ENCODE data around the gene MTURN. TPM values are rescaled to one million over a fixed set of nuclear protein-coding genes. Genes with fewer than 3 reads are reported as not detected.

MTURN gene
- total and polyA plus RNA-seq, 9 of the 15 experiments (the other 6 are each of a cell fraction or from before 2014, with no cell fraction given) = 0.94 to 14.8 (median 6.4) TPM

Small RNAs within 50 kb of the gene (small RNA-seq; reads per million reads assigned to genes)
- gene RPS27P16 = not detected

Other genes starting within 250 kb of the MTURN start
- 0.16 and 1.4 TPM in 2 replicates for gene SCRN1, start 145.2 kb upstream of the MTURN start, total RNA-seq (2014; rRNA removed)
- 0.15 and 0.19 TPM in 2 replicates for gene SCRN1, start 145.2 kb upstream of the MTURN start, total RNA-seq (2014; rRNA removed; fragmentation: Illumina TruSeq; extraction: Trizol)
- gene SCRN1, start 145.2 kb upstream of the MTURN start, total RNA-seq (2015; rRNA removed; fragmentation: Illumina TruSeq; extraction: Trizol) = 0.18 and 0.34 TPM in 2 replicates
- gene SCRN1, start 145.2 kb upstream of the MTURN start, total RNA-seq (2021) = 0.33 and 0.49 TPM in 2 replicates
- gene SCRN1, start 145.2 kb upstream of the MTURN start, polyA plus RNA-seq (2011; rRNA removed) = 0.15 and 0.60 TPM in 2 replicates
- gene SCRN1, start 145.2 kb upstream of the MTURN start, polyA plus RNA-seq (2014; fragmentation: Illumina TruSeq; extraction: Trizol) = 0.13 and 0.24 TPM in 2 replicates
- under 1 TPM; 0.20 to 0.34 TPM for gene SCRN1, start 145.2 kb upstream of the MTURN start, polyA plus RNA-seq (2014; fragmentation: Nextera tagmentation; extraction: Ambion mirVana)
- 0.09 and 0.20 TPM in 2 replicates for gene SCRN1, start 145.2 kb upstream of the MTURN start, polyA plus RNA-seq (2014; rRNA removed)
- gene FKBP14, start 108.3 kb upstream of the MTURN start, total RNA-seq (2014; rRNA removed) = 5.3 and 9.2 TPM in 2 replicates
- 27.9 and 33.3 TPM in 2 replicates for gene FKBP14, start 108.3 kb upstream of the MTURN start, total RNA-seq (2014; rRNA removed; fragmentation: Illumina TruSeq; extraction: Trizol)
- 17.6 and 19.1 TPM in 2 replicates for gene FKBP14, start 108.3 kb upstream of the MTURN start, total RNA-seq (2015; rRNA removed; fragmentation: Illumina TruSeq; extraction: Trizol)
- 13.4 and 15.3 TPM in 2 replicates for gene FKBP14, start 108.3 kb upstream of the MTURN start, total RNA-seq (2021)
- 23.1 and 26.9 TPM in 2 replicates for gene FKBP14, start 108.3 kb upstream of the MTURN start, polyA plus RNA-seq (2011; rRNA removed)
- 14.9 and 20.5 TPM in 2 replicates for gene FKBP14, start 108.3 kb upstream of the MTURN start, polyA plus RNA-seq (2014; fragmentation: Illumina TruSeq; extraction: Trizol)
- gene FKBP14, start 108.3 kb upstream of the MTURN start, polyA plus RNA-seq (2014; fragmentation: Nextera tagmentation; extraction: Ambion mirVana) = 10 to 100 TPM; 10.3 to 12.4 TPM
- 14.3 and 15.3 TPM in 2 replicates for gene FKBP14, start 108.3 kb upstream of the MTURN start, polyA plus RNA-seq (2014; rRNA removed)
- 9.5 and 10.0 TPM in 2 replicates for gene PLEKHA8, start 106.6 kb upstream of the MTURN start, total RNA-seq (2014; rRNA removed)
- 14.5 and 16.0 TPM in 2 replicates for gene PLEKHA8, start 106.6 kb upstream of the MTURN start, total RNA-seq (2014; rRNA removed; fragmentation: Illumina TruSeq; extraction: Trizol)
- 12.0 and 12.8 TPM in 2 replicates for gene PLEKHA8, start 106.6 kb upstream of the MTURN start, total RNA-seq (2015; rRNA removed; fragmentation: Illumina TruSeq; extraction: Trizol)
- 14.6 and 16.3 TPM in 2 replicates for gene PLEKHA8, start 106.6 kb upstream of the MTURN start, total RNA-seq (2021)
- gene PLEKHA8, start 106.6 kb upstream of the MTURN start, polyA plus RNA-seq (2011; rRNA removed) = 12.4 and 15.1 TPM in 2 replicates
- 10.3 and 11.8 TPM in 2 replicates for gene PLEKHA8, start 106.6 kb upstream of the MTURN start, polyA plus RNA-seq (2014; fragmentation: Illumina TruSeq; extraction: Trizol)
- gene PLEKHA8, start 106.6 kb upstream of the MTURN start, polyA plus RNA-seq (2014; fragmentation: Nextera tagmentation; extraction: Ambion mirVana) = 1 to 10 TPM; 3.2 to 3.9 TPM
- 6.0 and 7.8 TPM in 2 replicates for gene PLEKHA8, start 106.6 kb upstream of the MTURN start, polyA plus RNA-seq (2014; rRNA removed)
- 13.9 and 18.1 TPM in 2 replicates for gene ZNRF2, start 149.6 kb downstream of the MTURN start, total RNA-seq (2014; rRNA removed)
- gene ZNRF2, start 149.6 kb downstream of the MTURN start, total RNA-seq (2014; rRNA removed; fragmentation: Illumina TruSeq; extraction: Trizol) = 6.8 and 8.1 TPM in 2 replicates
- 5.2 and 5.9 TPM in 2 replicates for gene ZNRF2, start 149.6 kb downstream of the MTURN start, total RNA-seq (2015; rRNA removed; fragmentation: Illumina TruSeq; extraction: Trizol)
- gene ZNRF2, start 149.6 kb downstream of the MTURN start, total RNA-seq (2021) = 8.3 and 9.4 TPM in 2 replicates
- gene ZNRF2, start 149.6 kb downstream of the MTURN start, polyA plus RNA-seq (2011; rRNA removed) = 4.1 and 5.5 TPM in 2 replicates
- gene ZNRF2, start 149.6 kb downstream of the MTURN start, polyA plus RNA-seq (2014; fragmentation: Illumina TruSeq; extraction: Trizol) = 4.7 and 5.5 TPM in 2 replicates
- 1 to 10 TPM; 1.1 to 1.2 TPM for gene ZNRF2, start 149.6 kb downstream of the MTURN start, polyA plus RNA-seq (2014; fragmentation: Nextera tagmentation; extraction: Ambion mirVana)
- 4.7 and 4.9 TPM in 2 replicates for gene ZNRF2, start 149.6 kb downstream of the MTURN start, polyA plus RNA-seq (2014; rRNA removed)